HepG2 (cell line): Measurements from ENCODE around the gene LIN28A. TPM values are rescaled to one million over a fixed set of nuclear protein-coding genes. Genes with fewer than 3 reads are reported as not detected.

ENCODE experiments used
- EED ChIP-seq: sonication (generic); formaldehyde crosslinking; IDR thresholded peaks from 2 replicates; pipeline ENCODE4 v1.5.0; 2020; ENCODE audit warnings: mild to moderate bottlenecking, missing genetic modification reagents
- EP300 ChIP-seq, 3 experiments: sonication (generic) in 1 of 3; formaldehyde crosslinking in 1 of 3; IDR thresholded peaks; 2 replicates each; pipeline versions ENCODE4 v1.5.1 to v1.6.1; 2011 to 2020; ENCODE audit warnings: low read depth in 2 of 3, low read length in 2 of 3, borderline replicate concordance in 1 of 3, improper control_type of control experiment in 1 of 3, mild to moderate bottlenecking in 1 of 3, missing genetic modification reagents in 1 of 3, moderate library complexity in 1 of 3
- FOXM1 ChIP-seq: sonication (generic); formaldehyde crosslinking; IDR thresholded peaks from 2 replicates; pipeline ENCODE4 v1.5.0; 2020; ENCODE audit warnings: missing genetic modification reagents
- GATAD1 ChIP-seq: IDR thresholded peaks from 2 replicates; pipeline ENCODE4 v1.6.1; 2016; ENCODE audit warnings: missing genetic modification reagents, missing compliant biosample characterization
- GMEB1 ChIP-seq: sonication (generic); formaldehyde crosslinking; IDR thresholded peaks from 2 replicates; pipeline ENCODE4 v1.5.1; 2020; ENCODE audit warnings: missing genetic modification reagents, mild to moderate bottlenecking, borderline replicate concordance
- LBX2 ChIP-seq: sonication (generic); formaldehyde crosslinking; IDR thresholded peaks from 2 replicates; pipeline ENCODE4 v1.5.0; 2020; ENCODE audit warnings: missing genetic modification reagents, mild to moderate bottlenecking, borderline replicate concordance
- MIER2 ChIP-seq: IDR thresholded peaks from 2 replicates; pipeline ENCODE4 v1.6.1; 2016; ENCODE audit warnings: missing biosample characterization, missing genetic modification reagents
- MLXIP ChIP-seq: sonication (generic); formaldehyde crosslinking; IDR thresholded peaks from 2 replicates; pipeline ENCODE4 v1.9.0; 2021; ENCODE audit warnings: missing genetic modification reagents, borderline replicate concordance
- NR2C2 ChIP-seq: sonication (generic); formaldehyde crosslinking; IDR thresholded peaks from 2 replicates; pipeline ENCODE4 v1.4.0; 2020; ENCODE audit warnings: missing genetic modification reagents, mild to moderate bottlenecking, moderate library complexity, borderline replicate concordance
- RFX3 ChIP-seq: IDR thresholded peaks from 2 replicates; pipeline ENCODE4 v1.6.1; 2016; ENCODE audit warnings: missing biosample characterization, missing genetic modification reagents
- TBP ChIP-seq: sonication (generic); formaldehyde crosslinking; IDR thresholded peaks from 2 replicates; pipeline ENCODE4 v1.5.0; 2020; ENCODE audit warnings: missing genetic modification reagents
- TBX3 ChIP-seq: fragments of 450-650 bp; IDR thresholded peaks from 2 replicates; pipeline ENCODE4 v1.6.1; 2017; ENCODE audit warnings: antibody characterized with exemption, mild to moderate bottlenecking, inconsistent platforms, borderline replicate concordance
- U2AF1 ChIP-seq: fragments of 200-400 bp; formaldehyde crosslinking; optimal IDR thresholded peaks from 2 replicates; pipeline ENCODE3; 2017; ENCODE audit warnings: mild to moderate bottlenecking, low read depth, low read length
- ZBTB42 ChIP-seq: sonication (generic); formaldehyde crosslinking; IDR thresholded peaks from 2 replicates; pipeline ENCODE4 v1.5.0; 2020; ENCODE audit warnings: mild to moderate bottlenecking, missing genetic modification reagents
- ZNF552 ChIP-seq: sonication (generic); formaldehyde crosslinking; IDR thresholded peaks from 2 replicates; pipeline ENCODE4 v1.9.0; 2022; ENCODE audit warnings: missing genetic modification reagents, mild to moderate bottlenecking, borderline replicate concordance
- ZNF615 ChIP-seq: sonication (generic); formaldehyde crosslinking; IDR thresholded peaks from 2 replicates; pipeline ENCODE4 v1.5.0; 2020; ENCODE audit warnings: mild to moderate bottlenecking, missing genetic modification reagents, borderline replicate concordance
- ZNF687 ChIP-seq: sonication (generic); formaldehyde crosslinking; IDR thresholded peaks from 2 replicates; pipeline ENCODE4 v1.5.1; 2020; ENCODE audit warnings: mild to moderate bottlenecking, missing genetic modification reagents, moderate library complexity
- ZNF782 ChIP-seq: sonication (generic); formaldehyde crosslinking; IDR thresholded peaks from 2 replicates; pipeline ENCODE4 v1.4.0; 2020; ENCODE audit warnings: missing genetic modification reagents, mild to moderate bottlenecking, borderline replicate concordance
- polyA plus RNA-seq, 8 experiments: library from polyadenylated mRNA; depleted of rRNA in 3 of 8; stranded (reverse) in 7 of 8; unstranded in 1 of 8; fragments of >200 nt; fragmentation: Illumina TruSeq in 4 of 8; extraction: Trizol in 4 of 8; gene quantifications; 2 replicates each; pipeline versions ENCODE4 v1.2.1 to v1.2.3, GENCODE V29; 2011 to 2016; ENCODE audit warnings: low read depth in 4 of 8, missing spikeins in 1 of 8, mixed read lengths in 1 of 8; ENCODE audit not compliant: insufficient read depth in 1 of 8
- total RNA-seq, 5 experiments: library from RNA; depleted of rRNA; stranded (reverse); fragments of >200 nt; fragmentation: Illumina TruSeq; extraction: Trizol; gene quantifications; 2 replicates each; pipeline ENCODE4 v1.2.3, GENCODE V29; 2016; ENCODE audit warnings: low read depth in 1 of 5

LIN28A gene
- total and polyA plus RNA-seq, 2 of the 13 experiments (the other 11 are each of a cell fraction or from before 2014, with no cell fraction given) = not detected

- peak; percentile 100 for TF ChIP-seq MLXIP
- no peak for TF ChIP-seq TBP (CRISPR knock-in tag)
- peak; percentile 100 for TF ChIP-seq ZNF782 (CRISPR knock-in tag)
- TF ChIP-seq LBX2 (CRISPR knock-in tag) = peak; percentile 100
- TF ChIP-seq FOXM1 (CRISPR knock-in tag) = peak; percentile 99
- peak; percentile 100 for TF ChIP-seq EED (CRISPR knock-in tag)
- TF ChIP-seq NR2C2 (CRISPR knock-in tag) = peak; percentile 75
- peak; percentile 100 for TF ChIP-seq ZNF552
- peak; percentile 61; the same call in 1 of the 2 replicates for TF ChIP-seq ZNF687 (CRISPR knock-in tag)
- peak; percentile 100 for TF ChIP-seq MIER2 (CRISPR knock-in tag)
- TF ChIP-seq TBX3 = no peak
- peak; percentile 99 for TF ChIP-seq ZBTB42
- no peak for TF ChIP-seq EP300 (IDR thresholded peaks at IDR 0.05; ENCODE audit: low read depth in 2 of 2, low read length in 2 of 2)
- TF ChIP-seq EP300 (CRISPR knock-in tag; IDR thresholded peaks at IDR 0.05; ENCODE audit: borderline replicate concordance) = peak; percentile 94
- TF ChIP-seq U2AF1 = no peak
- TF ChIP-seq GATAD1 (CRISPR knock-in tag) = peak; percentile 91
- TF ChIP-seq ZNF615 (CRISPR knock-in tag) = peak; percentile 100
- TF ChIP-seq RFX3 (CRISPR knock-in tag) = peak; percentile 86
- TF ChIP-seq GMEB1 (CRISPR knock-in tag) = peak; percentile 62
Observed at GRCh38 chr1:26408604-26409003, 2.0 kb upstream of the LIN28A start (continued).
